Measurements from ENCODE around the gene LRRC41.

Gene LRRC41

DNA sequence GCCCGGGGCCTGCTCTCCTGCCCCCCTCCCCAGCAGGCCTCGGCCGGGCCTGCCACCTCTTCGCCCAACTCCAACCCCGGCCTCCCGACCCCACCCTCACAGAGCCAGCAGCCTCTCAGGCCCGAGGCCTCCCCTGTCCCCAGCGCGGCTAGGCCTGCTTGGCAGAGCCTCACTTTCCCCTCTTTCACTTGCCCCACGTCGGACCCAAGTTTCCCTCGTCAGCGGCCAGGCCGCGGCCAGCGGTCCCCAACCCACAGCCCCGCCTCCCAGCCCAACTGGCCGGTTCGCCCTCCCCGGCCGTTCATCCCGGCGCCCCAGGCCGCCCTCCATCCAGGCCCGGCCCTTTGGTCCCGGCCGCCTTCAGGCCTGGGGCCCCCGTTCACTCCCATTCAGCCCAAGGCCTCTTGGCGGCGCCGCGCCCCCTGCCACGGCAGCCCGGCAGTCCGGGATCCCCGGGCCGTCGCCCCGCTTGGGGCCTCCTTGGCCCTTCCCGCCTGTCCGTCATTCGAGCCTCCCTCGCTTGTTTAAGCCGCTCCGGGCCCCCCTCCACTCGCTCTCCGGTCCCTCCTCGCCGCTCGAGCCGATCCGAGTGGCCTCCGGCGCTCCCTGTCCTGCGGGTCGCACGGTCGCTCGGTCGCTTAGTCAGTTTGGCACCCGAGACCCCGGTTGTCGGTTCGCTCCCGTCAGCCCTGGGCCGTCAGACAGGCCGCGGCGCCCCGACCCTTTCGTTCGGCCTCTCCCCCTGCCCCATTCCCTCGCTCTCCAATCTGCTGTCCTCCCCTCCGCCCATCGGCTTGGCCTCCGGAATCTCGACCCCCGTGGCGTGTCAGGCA lies 1.4 kb downstream of the LRRC41 start:
- TF ChIP-seq, protein P1, sequence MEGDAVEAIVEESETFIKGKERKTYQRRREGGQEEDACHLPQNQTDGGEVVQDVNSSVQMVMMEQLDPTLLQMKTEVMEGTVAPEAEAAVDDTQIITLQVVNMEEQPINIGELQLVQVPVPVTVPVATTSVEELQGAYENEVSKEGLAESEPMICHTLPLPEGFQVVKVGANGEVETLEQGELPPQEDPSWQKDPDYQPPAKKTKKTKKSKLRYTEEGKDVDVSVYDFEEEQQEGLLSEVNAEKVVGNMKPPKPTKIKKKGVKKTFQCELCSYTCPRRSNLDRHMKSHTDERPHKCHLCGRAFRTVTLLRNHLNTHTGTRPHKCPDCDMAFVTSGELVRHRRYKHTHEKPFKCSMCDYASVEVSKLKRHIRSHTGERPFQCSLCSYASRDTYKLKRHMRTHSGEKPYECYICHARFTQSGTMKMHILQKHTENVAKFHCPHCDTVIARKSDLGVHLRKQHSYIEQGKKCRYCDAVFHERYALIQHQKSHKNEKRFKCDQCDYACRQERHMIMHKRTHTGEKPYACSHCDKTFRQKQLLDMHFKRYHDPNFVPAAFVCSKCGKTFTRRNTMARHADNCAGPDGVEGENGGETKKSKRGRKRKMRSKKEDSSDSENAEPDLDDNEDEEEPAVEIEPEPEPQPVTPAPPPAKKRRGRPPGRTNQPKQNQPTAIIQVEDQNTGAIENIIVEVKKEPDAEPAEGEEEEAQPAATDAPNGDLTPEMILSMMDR (IDR thresholded peaks at IDR 0.05) = no peak
- Histone ChIP-seq H3K27ac (peak overlapping the region; percentile 89 to 99), H3K4me3 (peak overlapping the region; percentile 97)
- peak; percentile 81 for DNase-seq (ENCODE audit: low spot score)

DNA sequence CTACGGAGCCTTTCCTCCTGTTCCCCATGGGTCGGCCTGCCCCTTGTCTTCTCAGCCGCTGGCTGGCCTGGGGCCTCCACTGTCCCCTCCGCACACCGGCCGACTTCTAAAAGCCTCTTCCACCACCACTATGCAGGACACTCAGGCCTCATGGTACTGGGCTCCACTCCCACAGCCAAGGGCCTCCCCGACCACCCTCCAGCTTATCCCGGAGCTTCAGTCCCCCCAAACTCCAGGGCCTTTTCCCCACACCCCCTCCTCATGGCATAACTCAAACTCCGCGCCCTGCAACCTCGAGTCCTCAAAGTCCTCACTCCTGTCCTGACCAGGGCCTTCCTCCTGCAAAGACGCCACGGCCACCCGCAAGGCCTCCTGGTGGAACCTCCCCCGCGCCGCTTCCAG lies 2.0 kb downstream of the LRRC41 start:
- Histone ChIP-seq H3K27ac (peak overlapping the region; percentile 89 to 99), H3K4me3 (peak overlapping the region; percentile 97)
- no peak for DNase-seq (ENCODE audit: low spot score)
- TF ChIP-seq, protein P1 (IDR thresholded peaks at IDR 0.05) = no peak

DNA sequence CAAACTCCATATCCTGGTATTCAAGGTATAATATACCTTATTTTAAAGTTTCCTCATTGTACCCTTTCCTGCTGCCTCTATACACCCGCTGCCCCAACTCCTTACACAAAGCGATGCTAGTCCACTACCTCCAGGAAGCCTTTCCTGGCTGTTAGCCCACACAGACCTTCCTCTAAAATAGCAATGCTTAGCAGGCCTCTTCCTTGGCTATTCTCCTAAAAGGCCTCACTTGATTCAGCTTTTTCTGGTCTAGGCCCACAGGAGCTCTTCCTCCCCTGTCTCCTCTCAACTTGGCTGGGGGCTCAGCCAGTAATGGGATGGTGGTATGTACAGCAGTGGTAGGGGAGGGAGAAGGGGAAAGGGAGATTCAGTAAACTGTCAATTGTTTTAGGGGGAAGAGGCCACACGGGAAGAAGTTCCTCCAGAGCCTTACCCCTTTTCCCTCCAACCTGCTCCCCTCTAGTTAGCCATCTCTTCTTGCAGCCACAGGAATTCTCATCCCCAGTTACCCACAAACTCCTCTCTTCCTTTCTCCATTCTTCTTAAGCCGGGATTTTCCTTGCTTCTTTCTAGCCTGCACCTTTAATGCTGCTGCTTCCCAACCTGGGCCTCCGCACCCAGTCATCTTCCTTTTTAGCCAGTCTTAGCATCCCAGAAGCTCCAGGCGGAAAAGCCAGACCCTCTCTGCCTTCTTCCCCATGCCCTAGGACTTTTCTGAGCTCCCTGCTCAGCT lies 2.6 kb downstream of the LRRC41 start:
- DNase-seq (ENCODE audit: low spot score) = no peak
- TF ChIP-seq, protein P1 (IDR thresholded peaks at IDR 0.05) = no peak
- Histone ChIP-seq H3K4me3 (peak overlapping the region; percentile 97), H3K27ac (peak overlapping the region; percentile 89 to 99)

DNA sequence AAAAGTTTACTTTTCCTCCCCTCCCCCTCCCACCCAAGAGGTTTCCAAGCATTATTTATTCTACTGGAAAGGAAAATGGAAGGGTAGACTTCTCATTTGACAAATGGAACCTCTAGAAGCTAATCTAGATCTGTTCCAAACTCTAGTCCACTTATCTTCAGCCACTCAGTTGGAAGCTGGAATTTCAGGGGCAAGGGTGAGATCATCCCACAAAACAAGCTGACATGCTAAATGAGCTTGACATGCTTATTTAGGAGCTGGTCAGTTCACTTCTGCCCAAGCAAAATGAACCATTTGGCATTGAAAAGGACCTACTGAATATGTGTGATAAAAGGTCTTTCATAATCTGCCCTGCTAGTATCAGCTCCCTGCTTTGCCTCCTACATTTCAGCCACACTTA lies 5.0 kb downstream of the LRRC41 start:
- Histone ChIP-seq H3K4me3 (no peak overlapping the region), H3K27ac (no peak overlapping the region)
- TF ChIP-seq, protein P1 (IDR thresholded peaks at IDR 0.05) = no peak
- no peak for DNase-seq (ENCODE audit: low spot score)

DNA sequence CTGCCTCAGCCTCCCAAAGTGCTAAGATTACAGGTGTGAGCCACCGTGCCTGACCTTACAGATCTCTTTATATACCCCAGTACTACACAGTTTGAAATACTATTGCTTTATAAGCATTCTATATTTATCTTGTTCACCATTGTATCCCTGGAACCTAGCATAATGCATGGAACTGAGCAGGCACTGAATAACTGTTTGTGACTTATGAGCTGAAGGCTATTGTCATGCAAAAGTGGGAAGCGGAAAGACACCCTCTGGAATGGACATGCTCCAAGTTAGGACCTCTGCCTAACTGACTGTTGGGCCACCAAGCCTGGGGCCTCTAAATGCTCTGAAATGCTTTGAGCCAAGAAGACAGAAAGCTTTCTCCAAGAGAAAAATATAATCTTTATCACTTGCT lies 8.1 kb downstream of the LRRC41 start:
- Histone ChIP-seq H3K27ac (no peak overlapping the region), H3K4me3 (no peak overlapping the region)
- DNase-seq (ENCODE audit: low spot score) = no peak
- TF ChIP-seq, protein P1 (IDR thresholded peaks at IDR 0.05) = no peak

DNA sequence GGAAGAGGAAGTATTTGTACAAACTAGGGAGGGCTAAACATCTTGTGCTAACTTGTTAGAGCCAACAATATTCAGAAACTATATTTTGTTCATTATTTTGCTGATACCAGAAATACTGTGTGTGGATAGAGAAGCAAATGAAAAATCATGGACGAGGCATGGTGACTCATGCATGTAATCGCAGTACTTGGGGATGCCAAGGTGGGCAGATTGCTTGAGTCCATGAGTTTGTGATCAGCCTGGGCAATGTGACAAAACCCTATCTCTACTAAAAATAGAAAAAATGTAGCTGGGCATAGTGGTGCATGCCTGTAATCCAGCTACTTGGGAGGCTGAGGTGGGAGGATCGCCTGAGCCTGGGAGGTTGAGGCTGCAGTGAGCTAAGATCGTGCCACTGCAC lies 13.4 kb downstream of the LRRC41 start:
- Histone ChIP-seq H3K4me3 (no peak overlapping the region), H3K27ac (no peak overlapping the region)
- TF ChIP-seq, protein P1 (IDR thresholded peaks at IDR 0.05) = no peak
- no peak for DNase-seq (ENCODE audit: low spot score)

All from coronary artery (tissue), 2 donors.